Liver (tissue), 9 donors: ENCODE data around the gene ZNF629. TPM values are rescaled to one million over a fixed set of nuclear protein-coding genes. Genes with fewer than 3 reads are reported as not detected.
A peak's percentile ranks its signal among the peaks of the same experiment; 100 is the strongest.

Experiments used
- DNase-seq: peaks from one replicate; pipeline ENCODE4 v3.0.0-alpha.2; 2017; ENCODE audit warnings: low spot score
- H3K27ac ChIP-seq, 2 donors: one replicate each; pipeline ENCODE4 v1.7.0; 2013; ENCODE audit warnings: inconsistent platforms in 2 of 2, low read length in 2 of 2, control low read depth in 1 of 2, low read depth in 1 of 2, mild to moderate bottlenecking in 1 of 2
- H3K27me3 ChIP-seq, 4 donors: one replicate each; pipeline versions ENCODE4 v1.6.1 to v1.7.0; 2013; ENCODE audit warnings: low read length in 3 of 4, inconsistent platforms in 1 of 4, mild to moderate bottlenecking in 1 of 4, moderate library complexity in 1 of 4; ENCODE audit not compliant: control insufficient read depth in 4 of 4, insufficient read depth in 4 of 4
- H3K36me3 ChIP-seq, 4 donors: one replicate each; pipeline versions ENCODE4 v1.6.1 to v1.7.0; 2013; ENCODE audit warnings: low read length in 3 of 4, mild to moderate bottlenecking in 3 of 4, low read depth in 1 of 4, moderate library complexity in 1 of 4; ENCODE audit not compliant: control insufficient read depth in 4 of 4, insufficient read depth in 3 of 4
- H3K4me1 ChIP-seq, 4 donors: one replicate each; pipeline versions ENCODE4 v1.6.1 to v1.7.0; 2013; ENCODE audit warnings: low read length in 3 of 4, mild to moderate bottlenecking in 3 of 4, moderate library complexity in 1 of 4; ENCODE audit not compliant: control insufficient read depth in 4 of 4, insufficient read depth in 4 of 4
- H3K4me3 ChIP-seq, 3 donors: one replicate each; pipeline versions ENCODE4 v1.6.1 to v1.7.0; 2013; ENCODE audit warnings: low read length in 3 of 3, control low read depth in 1 of 3, low read depth in 1 of 3, mild to moderate bottlenecking in 1 of 3
- H3K9ac ChIP-seq, 2 donors: one replicate each; pipeline ENCODE4 v1.7.0; 2013; ENCODE audit warnings: low read length in 2 of 2, mild to moderate bottlenecking in 2 of 2, moderate library complexity in 2 of 2, control low read depth in 1 of 2, low read depth in 1 of 2
- H3K9me3 ChIP-seq, 4 donors: one replicate each; pipeline versions ENCODE4 v1.6.1 to v1.7.0; 2013; ENCODE audit warnings: low read length in 3 of 4; ENCODE audit not compliant: control insufficient read depth in 4 of 4
- ATF3 ChIP-seq: IDR thresholded peaks from 2 replicates; pipeline ENCODE4 v1.6.1; 2016; ENCODE audit warnings: antibody characterized with exemption
- EGR1 ChIP-seq, 2 donors: IDR thresholded peaks; 2 replicates each; pipeline ENCODE4 v1.6.1; 2016 to 2018; ENCODE audit warnings: antibody characterized with exemption in 2 of 2, low read depth in 2 of 2
- FOXA1 ChIP-seq: IDR thresholded peaks from 2 replicates; pipeline ENCODE4 v1.6.1; 2016; ENCODE audit warnings: antibody characterized with exemption
- FOXA2 ChIP-seq: IDR thresholded peaks from 2 replicates; pipeline ENCODE4 v1.6.1; 2016; ENCODE audit warnings: antibody characterized with exemption
- GABPA ChIP-seq, 2 donors: IDR thresholded peaks in 1 of 2; conservative IDR thresholded peaks in 1 of 2; 2 replicates each; pipeline ENCODE4 v1.6.1; 2016; ENCODE audit warnings: antibody characterized with exemption in 2 of 2, mild to moderate bottlenecking in 1 of 2, moderate library complexity in 1 of 2
- HNF4A ChIP-seq, 2 donors: conservative IDR thresholded peaks; 2 replicates each; pipeline ENCODE4 v1.6.1; 2016; ENCODE audit warnings: antibody characterized with exemption in 2 of 2, mild to moderate bottlenecking in 2 of 2
- HNF4G ChIP-seq: IDR thresholded peaks from 2 replicates; pipeline ENCODE4 v1.6.1; 2016; ENCODE audit warnings: antibody characterized with exemption
- JUND ChIP-seq, 2 donors: IDR thresholded peaks; 2 replicates each; pipeline ENCODE4 v1.6.1; 2016; ENCODE audit warnings: antibody characterized with exemption in 2 of 2
- MAX ChIP-seq: IDR thresholded peaks from 2 replicates; pipeline ENCODE4 v1.6.1; 2016; ENCODE audit warnings: antibody characterized with exemption
- NR2F2 ChIP-seq: IDR thresholded peaks from 2 replicates; pipeline ENCODE4 v1.6.1; 2016; ENCODE audit warnings: antibody characterized with exemption
- RAD21 ChIP-seq, 2 donors: IDR thresholded peaks; 2 replicates each; pipeline ENCODE4 v1.6.1; 2016; ENCODE audit warnings: antibody characterized with exemption in 2 of 2, mild to moderate bottlenecking in 2 of 2
- RXRA ChIP-seq, 2 donors: IDR thresholded peaks; 2 replicates each; pipeline ENCODE4 v1.6.1; 2017 to 2018; ENCODE audit warnings: antibody characterized with exemption in 2 of 2, mild to moderate bottlenecking in 1 of 2
- SP1 ChIP-seq: IDR thresholded peaks from 2 replicates; pipeline ENCODE4 v1.6.1; 2018; ENCODE audit warnings: antibody characterized with exemption, mild to moderate bottlenecking
- TAF1 ChIP-seq: conservative IDR thresholded peaks from 2 replicates; pipeline ENCODE4 v1.6.1; 2016; ENCODE audit warnings: antibody characterized with exemption, mild to moderate bottlenecking
- YY1 ChIP-seq: IDR thresholded peaks from 2 replicates; pipeline ENCODE4 v1.6.1; 2016; ENCODE audit warnings: antibody characterized with exemption, mild to moderate bottlenecking
- WGBS: extraction: QIAGEN DNeasy Blood & Tissue Kit; methylation state at CpG from one replicate; pipeline ENCODE4 v1.1.7; 2013; 5-methylcytosine and 5-hydroxymethylcytosine counted together
- polyA plus RNA-seq, 2 donors: library from polyadenylated mRNA; stranded (reverse) in 1 of 2; unstranded in 1 of 2; fragments of 200-250 nt in 1 of 2; fragments of >200 nt in 1 of 2; fragmentation: Nextera tagmentation in 1 of 2; extraction: Ambion mirVana in 1 of 2; gene quantifications; one replicate each; pipeline versions ENCODE4 v1.2.1 to v1.2.3, GENCODE V29; 2013 to 2015
- total RNA-seq, 2 donors: library from RNA; depleted of rRNA; stranded (reverse); fragments of >200 nt; gene quantifications; one replicate each; pipeline ENCODE4 v1.2.3, GENCODE V29; 2014
- TF ChIP-seq, protein P1 (sequence below): IDR thresholded peaks from 2 replicates; pipeline ENCODE4 v1.6.1; 2016; ENCODE audit warnings: antibody characterized with exemption
- TF ChIP-seq, protein P2 (sequence below): fragments of 150-350 bp; IDR thresholded peaks from 2 replicates; pipeline ENCODE4 v1.5.1; 2017; ENCODE audit warnings: improper control_type of control experiment, low read depth, low read length; ENCODE audit not compliant: missing input control
- TF ChIP-seq, protein P3 (sequence below): IDR thresholded peaks from 2 replicates; pipeline ENCODE4 v1.6.1; 2016; ENCODE audit warnings: antibody characterized with exemption, mild to moderate bottlenecking
- donor health status: healthy.
- donor health status: healthy.
- donor health status: healthy.
- donor health status: healthy.
- donor health status: healthy.

ZNF629 gene
- total and polyA plus RNA-seq, 4 donors = 0.86 to 4.2 (median 3.4) TPM

DNA sequence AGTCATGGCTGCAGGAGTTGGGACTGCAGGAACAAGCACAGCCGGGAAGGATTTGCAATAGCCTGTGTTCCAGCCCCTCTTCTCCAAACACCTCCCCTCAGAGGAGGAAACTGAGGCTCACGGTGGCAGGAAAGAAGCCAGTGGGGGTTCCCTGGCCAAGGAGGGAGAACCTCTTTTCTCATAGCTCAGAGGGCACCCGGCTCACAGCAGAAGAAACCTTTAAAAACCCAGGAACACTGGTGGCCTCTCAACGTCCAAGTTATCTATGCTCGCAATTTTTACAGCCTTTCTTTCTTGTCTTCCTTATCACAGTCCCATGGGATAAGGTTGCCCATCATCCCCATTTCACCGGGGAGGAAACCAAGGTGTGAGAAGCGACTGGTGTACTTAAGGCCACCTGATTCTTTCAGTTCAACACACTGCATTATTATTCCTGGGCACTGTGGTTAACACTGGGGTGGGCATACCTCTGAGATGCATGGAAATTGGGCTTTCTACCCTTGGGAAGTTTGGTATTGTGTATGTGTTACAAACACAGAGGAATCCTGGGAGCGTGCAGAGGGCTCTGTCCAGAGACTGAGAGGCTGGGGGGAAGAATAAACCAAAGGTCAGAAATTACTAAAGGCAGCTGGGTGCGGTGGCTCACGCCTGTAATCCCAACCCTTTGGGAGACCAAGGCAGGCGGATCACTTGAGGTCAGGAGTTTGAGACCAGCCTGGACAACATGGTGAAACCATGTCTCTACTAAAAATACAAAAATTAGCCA lies 791 bp upstream of the ZNF629 start:
- WGBS = 48% methylated on average over 11 of the region's 11 CpGs

More for the DNA sequence above, 791 bp upstream of the ZNF629 start:
- H3K36me3 ChIP-seq = peaks cover 0 to 7% (median 3%) of the 10 kb centered on the region in 4 donors
- H3K9me3 ChIP-seq = no peaks in the 10 kb centered on the region
- H3K9ac ChIP-seq = peak overlapping the region in 1 of 2 donors; percentile 50
- TF ChIP-seq, protein P1, sequence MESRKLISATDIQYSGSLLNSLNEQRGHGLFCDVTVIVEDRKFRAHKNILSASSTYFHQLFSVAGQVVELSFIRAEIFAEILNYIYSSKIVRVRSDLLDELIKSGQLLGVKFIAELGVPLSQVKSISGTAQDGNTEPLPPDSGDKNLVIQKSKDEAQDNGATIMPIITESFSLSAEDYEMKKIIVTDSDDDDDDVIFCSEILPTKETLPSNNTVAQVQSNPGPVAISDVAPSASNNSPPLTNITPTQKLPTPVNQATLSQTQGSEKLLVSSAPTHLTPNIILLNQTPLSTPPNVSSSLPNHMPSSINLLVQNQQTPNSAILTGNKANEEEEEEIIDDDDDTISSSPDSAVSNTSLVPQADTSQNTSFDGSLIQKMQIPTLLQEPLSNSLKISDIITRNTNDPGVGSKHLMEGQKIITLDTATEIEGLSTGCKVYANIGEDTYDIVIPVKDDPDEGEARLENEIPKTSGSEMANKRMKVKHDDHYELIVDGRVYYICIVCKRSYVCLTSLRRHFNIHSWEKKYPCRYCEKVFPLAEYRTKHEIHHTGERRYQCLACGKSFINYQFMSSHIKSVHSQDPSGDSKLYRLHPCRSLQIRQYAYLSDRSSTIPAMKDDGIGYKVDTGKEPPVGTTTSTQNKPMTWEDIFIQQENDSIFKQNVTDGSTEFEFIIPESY = no peak
- TF ChIP-seq, protein P2, sequence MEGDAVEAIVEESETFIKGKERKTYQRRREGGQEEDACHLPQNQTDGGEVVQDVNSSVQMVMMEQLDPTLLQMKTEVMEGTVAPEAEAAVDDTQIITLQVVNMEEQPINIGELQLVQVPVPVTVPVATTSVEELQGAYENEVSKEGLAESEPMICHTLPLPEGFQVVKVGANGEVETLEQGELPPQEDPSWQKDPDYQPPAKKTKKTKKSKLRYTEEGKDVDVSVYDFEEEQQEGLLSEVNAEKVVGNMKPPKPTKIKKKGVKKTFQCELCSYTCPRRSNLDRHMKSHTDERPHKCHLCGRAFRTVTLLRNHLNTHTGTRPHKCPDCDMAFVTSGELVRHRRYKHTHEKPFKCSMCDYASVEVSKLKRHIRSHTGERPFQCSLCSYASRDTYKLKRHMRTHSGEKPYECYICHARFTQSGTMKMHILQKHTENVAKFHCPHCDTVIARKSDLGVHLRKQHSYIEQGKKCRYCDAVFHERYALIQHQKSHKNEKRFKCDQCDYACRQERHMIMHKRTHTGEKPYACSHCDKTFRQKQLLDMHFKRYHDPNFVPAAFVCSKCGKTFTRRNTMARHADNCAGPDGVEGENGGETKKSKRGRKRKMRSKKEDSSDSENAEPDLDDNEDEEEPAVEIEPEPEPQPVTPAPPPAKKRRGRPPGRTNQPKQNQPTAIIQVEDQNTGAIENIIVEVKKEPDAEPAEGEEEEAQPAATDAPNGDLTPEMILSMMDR = no peak
- no peak for TF ChIP-seq ATF3
- TF ChIP-seq EGR1 (IDR thresholded peaks at IDR 0.05; ENCODE audit: low read depth in 2 of 2) = no peak
- TF ChIP-seq RAD21 (IDR thresholded peaks at IDR 0.05) = no peak
- TF ChIP-seq FOXA2 = no peak
- no peak for TF ChIP-seq SP1
- no peak for TF ChIP-seq FOXA1
- no peak for TF ChIP-seq JUND (IDR thresholded peaks at IDR 0.05)
- TF ChIP-seq TAF1 = no peak
- TF ChIP-seq NR2F2 = no peak
- TF ChIP-seq, protein P3, sequence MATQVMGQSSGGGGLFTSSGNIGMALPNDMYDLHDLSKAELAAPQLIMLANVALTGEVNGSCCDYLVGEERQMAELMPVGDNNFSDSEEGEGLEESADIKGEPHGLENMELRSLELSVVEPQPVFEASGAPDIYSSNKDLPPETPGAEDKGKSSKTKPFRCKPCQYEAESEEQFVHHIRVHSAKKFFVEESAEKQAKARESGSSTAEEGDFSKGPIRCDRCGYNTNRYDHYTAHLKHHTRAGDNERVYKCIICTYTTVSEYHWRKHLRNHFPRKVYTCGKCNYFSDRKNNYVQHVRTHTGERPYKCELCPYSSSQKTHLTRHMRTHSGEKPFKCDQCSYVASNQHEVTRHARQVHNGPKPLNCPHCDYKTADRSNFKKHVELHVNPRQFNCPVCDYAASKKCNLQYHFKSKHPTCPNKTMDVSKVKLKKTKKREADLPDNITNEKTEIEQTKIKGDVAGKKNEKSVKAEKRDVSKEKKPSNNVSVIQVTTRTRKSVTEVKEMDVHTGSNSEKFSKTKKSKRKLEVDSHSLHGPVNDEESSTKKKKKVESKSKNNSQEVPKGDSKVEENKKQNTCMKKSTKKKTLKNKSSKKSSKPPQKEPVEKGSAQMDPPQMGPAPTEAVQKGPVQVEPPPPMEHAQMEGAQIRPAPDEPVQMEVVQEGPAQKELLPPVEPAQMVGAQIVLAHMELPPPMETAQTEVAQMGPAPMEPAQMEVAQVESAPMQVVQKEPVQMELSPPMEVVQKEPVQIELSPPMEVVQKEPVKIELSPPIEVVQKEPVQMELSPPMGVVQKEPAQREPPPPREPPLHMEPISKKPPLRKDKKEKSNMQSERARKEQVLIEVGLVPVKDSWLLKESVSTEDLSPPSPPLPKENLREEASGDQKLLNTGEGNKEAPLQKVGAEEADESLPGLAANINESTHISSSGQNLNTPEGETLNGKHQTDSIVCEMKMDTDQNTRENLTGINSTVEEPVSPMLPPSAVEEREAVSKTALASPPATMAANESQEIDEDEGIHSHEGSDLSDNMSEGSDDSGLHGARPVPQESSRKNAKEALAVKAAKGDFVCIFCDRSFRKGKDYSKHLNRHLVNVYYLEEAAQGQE = no peak
- no peak for TF ChIP-seq GABPA (IDR thresholded peaks at IDR 0.05 in 1 of 2, conservative IDR thresholded peaks at IDR 0.05 in 1 of 2)
- TF ChIP-seq YY1 = no peak
- TF ChIP-seq MAX = no peak
- TF ChIP-seq HNF4G = no peak
- no peak for TF ChIP-seq RXRA (IDR thresholded peaks at IDR 0.05)
- no peak for TF ChIP-seq HNF4A (conservative IDR thresholded peaks at IDR 0.05)
- DNase-seq = no peak
- H3K27me3 ChIP-seq = no peaks in the 10 kb centered on the region
- peaks cover 5 to 20% (median 11%) of the 10 kb centered on the region in 4 donors for H3K4me1 ChIP-seq
- peak overlapping the region; percentile 84 to 98 (median 92) for H3K4me3 ChIP-seq
- H3K27ac ChIP-seq = peak overlapping the region; percentile 39 to 56
